ENCODE results near the gene RBBP8. TPM values are rescaled to one million over a fixed set of nuclear protein-coding genes. Genes with fewer than 3 reads are reported as not detected.
"Not testable (repeated sequence)": the region's sequence is repeated elsewhere in the genome, so short reads cannot be mapped to it uniquely, and the experiment has no call there.

The RBBP8 gene
- total RNA-seq, 2 donors from 2014 or later = 51.2 to 72.5 TPM

DNA sequence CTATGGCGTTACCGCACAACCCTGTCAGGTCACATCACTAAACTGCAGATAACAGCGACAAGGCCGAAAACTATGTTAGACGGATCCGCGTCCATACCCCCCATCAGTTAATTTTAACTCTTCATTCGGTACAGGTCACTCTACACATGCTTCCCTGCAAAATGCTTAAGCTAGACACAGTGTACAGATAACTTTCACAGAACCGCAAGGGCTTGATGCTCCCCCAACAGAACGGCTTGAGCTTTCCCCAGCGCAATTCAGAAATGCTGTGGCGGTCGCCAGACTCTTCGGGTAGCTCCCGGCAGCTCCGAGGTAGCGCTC lies 283 bp upstream of the RBBP8 start:
- Mint-ChIP-seq H3K27ac (peak overlapping the region; percentile 78 to 87), H3K9me3 (no peaks in the 10 kb centered on the region), H3K36me3 (peaks cover 9 to 13% of the 10 kb centered on the region in 2 donors)
- DNase-seq (ENCODE audit: low spot score in 2 of 2) = no peak
- ATAC-seq = peak in 1 of 2 donors; percentile 42

DNA sequence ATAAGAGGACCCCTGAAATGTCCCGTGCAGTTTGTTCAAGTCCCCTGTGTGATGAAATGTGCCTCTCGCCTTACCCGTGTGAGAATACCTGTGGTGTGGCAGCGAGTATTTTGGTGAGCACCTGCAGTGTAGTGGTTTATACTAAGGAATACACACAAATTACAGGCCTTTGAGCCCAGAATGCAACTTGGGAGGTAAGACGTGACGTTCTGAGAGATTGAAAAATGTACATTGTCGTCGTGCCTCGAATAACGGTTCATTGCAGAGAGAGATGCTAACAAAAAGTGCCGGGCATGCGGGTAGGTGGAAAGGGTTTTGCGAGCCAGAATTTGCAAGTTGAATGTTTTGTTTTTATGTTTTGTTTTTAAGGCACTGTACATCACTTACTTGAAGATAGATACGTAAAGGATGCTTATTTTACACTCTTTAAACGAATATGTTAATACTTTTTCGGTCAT lies 867 bp downstream of the RBBP8 start:
- DNase-seq (ENCODE audit: low spot score in 2 of 2) = no peak
- Mint-ChIP-seq H3K9me3 (no peaks in the 10 kb centered on the region), H3K27ac (peak overlapping the region; percentile 87 to 92), H3K36me3 (peaks cover 19 to 20% of the 10 kb centered on the region in 2 donors)
- ATAC-seq = peak in 1 of 2 donors; percentile 39

DNA sequence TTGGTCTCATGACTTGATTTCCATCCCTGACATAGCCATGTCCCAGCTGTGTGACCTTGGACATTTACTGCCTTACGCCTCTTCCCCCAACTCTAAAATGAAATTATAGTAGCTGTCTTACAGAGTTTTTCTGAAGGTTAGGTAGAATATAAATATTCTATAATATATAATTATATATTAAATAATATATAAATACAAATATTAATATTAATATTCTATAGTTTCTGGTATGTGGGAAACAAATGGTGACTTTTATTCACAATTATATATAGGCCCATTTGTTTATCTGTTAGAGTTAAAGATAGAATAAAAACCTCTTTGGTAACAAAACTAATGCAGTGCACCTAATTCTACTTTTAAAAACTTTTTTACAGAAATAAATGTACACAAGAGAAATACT lies 1.7 kb downstream of the RBBP8 start:
- Mint-ChIP-seq H3K36me3 (peaks cover 22 to 28% of the 10 kb centered on the region in 2 donors), H3K9me3 (no peaks in the 10 kb centered on the region), H3K27ac (peak overlapping the region in 1 of 2 donors; percentile 36)
- ATAC-seq (no peak), DNase-seq (ENCODE audit: low spot score in 2 of 2) (no peak)

DNA sequence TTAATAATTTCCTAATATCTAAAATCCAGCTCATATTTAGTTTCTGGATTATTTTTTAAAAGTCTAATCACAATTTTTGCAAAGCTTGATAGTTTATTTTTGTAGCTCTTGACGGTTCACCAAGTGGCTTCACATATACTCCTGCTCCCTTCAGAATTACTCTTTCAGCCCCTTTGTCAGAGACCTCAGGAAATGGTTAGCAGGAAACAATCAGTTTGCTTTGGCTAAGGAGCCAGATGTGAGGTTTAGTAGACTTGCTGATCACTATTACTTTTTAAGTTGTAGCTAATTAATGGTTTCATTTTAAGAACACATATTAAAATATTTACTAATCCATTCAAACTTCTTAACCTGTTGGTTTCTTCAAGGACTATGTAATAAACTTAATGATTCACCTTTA lies 2.3 kb downstream of the RBBP8 start:
- Mint-ChIP-seq H3K36me3 (peaks cover 25 to 31% of the 10 kb centered on the region in 2 donors), H3K27ac (no peak overlapping the region), H3K9me3 (no peaks in the 10 kb centered on the region)
- ATAC-seq = no peak
- no peak for DNase-seq (ENCODE audit: low spot score in 2 of 2)

DNA sequence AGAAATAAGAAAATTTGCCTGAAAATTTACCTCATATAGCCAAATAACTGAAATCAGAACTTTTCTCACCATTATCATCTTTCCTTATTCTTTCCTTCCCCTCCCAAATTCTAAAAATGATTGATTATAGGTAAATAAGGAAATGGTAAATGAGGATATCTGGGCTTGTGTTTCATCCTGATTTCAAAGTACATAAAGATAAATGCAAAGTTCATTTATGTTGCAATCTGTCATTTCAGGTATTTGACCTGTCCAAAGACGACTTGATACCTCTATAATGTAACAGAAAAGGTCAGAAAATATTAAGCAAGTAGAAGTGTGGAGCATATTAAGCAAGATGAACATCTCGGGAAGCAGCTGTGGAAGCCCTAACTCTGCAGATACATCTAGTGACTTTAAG lies 3.4 kb downstream of the RBBP8 start:
- no peak overlapping the region for H3K27ac Mint-ChIP-seq
- no peak for ATAC-seq
- peaks cover 25 to 31% of the 10 kb centered on the region in 2 donors for H3K36me3 Mint-ChIP-seq
- DNase-seq (ENCODE audit: low spot score in 2 of 2) = no peak
- H3K9me3 Mint-ChIP-seq = no peaks in the 10 kb centered on the region

DNA sequence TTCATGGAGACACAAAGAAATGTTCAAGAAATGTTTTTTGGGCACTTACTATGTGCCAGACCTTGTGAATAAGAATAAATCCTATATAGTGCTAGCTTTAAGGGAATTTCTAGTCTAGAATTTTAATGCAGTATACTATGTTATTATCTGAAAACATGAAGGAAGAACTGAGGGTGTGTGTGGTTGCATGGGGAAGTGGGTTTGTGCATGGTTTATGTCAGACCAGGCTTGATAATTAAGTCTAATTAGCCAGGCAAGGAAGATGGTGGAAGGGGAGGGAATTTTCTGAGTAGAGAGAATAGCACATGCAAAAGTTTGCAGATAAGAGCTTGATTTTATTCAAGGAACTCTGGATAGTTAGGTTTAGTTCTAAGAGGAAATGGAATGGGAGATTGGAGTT lies 6.5 kb downstream of the RBBP8 start:
- no peak overlapping the region for H3K27ac Mint-ChIP-seq
- no peaks in the 10 kb centered on the region for H3K9me3 Mint-ChIP-seq
- no peak for ATAC-seq
- DNase-seq (ENCODE audit: low spot score in 2 of 2) = no peak
- peaks cover 17 to 24% of the 10 kb centered on the region in 2 donors for H3K36me3 Mint-ChIP-seq

DNA sequence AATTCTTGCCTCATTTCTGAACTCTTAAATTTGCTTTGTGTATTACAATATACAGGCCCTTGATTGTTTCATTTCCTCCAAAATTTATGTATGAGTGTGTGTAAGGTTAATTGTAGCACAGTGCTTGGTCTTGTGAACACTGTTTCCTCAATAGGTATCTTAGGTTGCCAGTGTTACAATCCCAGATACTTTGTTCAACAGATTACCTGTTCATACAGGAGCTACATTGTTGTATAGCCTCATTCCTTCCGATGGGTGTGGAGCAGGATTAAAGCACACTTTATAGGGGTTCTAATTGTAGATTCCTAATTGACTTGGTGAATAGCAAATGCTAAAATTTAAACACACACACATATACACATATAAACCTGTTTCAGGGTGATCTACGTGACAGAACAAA lies 10.7 kb downstream of the RBBP8 start:
- Mint-ChIP-seq H3K36me3 (peaks cover 6 to 25% of the 10 kb centered on the region in 2 donors), H3K27ac (no peak overlapping the region), H3K9me3 (no peaks in the 10 kb centered on the region)
- DNase-seq (ENCODE audit: low spot score in 2 of 2) (no peak), ATAC-seq (no peak)

DNA sequence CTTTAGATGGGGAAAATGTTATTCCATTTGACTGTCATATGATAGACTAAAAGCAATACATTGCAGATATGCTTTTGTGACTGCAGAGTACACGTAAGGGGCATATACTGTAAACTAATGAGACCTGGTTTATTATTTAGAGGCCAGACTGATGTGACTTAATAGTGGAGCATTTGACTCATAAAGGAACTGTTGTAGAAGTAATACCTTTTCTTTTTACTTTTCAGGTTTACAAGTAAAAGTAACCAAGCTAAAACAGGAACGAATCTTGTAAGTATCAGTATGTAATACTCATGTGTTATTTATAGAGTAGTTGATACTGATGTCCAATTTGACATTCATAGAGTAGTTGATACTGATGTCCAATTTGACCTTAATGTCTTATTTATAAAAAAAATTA lies 13.1 kb downstream of the RBBP8 start:
- no peak for ATAC-seq
- no peak for DNase-seq (ENCODE audit: low spot score in 2 of 2)
- H3K27ac Mint-ChIP-seq = no peak overlapping the region
- H3K36me3 Mint-ChIP-seq = peaks cover 17 to 32% of the 10 kb centered on the region in 2 donors
- H3K9me3 Mint-ChIP-seq = no peaks in the 10 kb centered on the region

DNA sequence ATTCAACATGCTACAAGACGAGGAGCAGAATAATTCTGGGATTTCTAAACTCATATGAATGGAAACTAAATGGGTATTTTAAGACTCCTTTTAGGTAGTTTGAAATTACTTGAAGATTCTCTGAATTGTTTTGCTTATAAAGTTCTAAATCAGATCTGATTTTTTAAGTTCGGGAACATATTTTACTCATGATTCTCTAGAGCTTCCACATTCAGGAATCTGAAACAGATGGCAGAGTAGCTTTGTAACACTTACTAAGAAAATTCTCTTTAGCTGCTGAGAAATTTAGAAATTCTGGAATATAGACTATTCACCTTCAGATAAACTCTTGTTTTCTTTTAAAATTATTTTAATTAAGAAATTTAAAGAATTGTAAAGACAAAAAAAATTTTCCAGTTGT lies 13.7 kb downstream of the RBBP8 start:
- Mint-ChIP-seq H3K9me3 (no peaks in the 10 kb centered on the region), H3K36me3 (peaks cover 21 to 38% of the 10 kb centered on the region in 2 donors), H3K27ac (no peak overlapping the region)
- DNase-seq (ENCODE audit: low spot score in 2 of 2) (no peak), ATAC-seq (no peak)

DNA sequence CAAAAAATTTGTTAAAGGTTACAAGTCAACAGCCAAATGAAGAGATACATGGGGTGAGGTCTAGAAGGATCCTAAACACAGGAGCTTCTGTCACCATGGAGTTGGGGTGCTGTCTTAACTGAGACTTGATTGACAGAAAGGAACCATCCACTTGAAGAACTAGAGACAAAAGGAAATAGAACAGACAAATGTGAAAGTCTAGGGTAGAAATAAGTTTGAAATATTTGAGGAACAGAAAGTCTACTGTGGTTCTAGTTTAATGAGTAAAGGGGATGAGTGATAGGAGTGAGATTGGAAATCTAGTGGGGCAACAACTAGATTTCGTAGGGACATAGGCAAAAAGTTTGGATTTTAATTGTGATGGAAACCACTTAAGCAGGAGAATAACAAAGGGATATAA lies 18.7 kb downstream of the RBBP8 start:
- H3K36me3 Mint-ChIP-seq = peaks cover 47 to 63% of the 10 kb centered on the region in 2 donors
- DNase-seq (ENCODE audit: low spot score in 2 of 2) (no peak), ATAC-seq (no peak)
- H3K27ac Mint-ChIP-seq = no peak overlapping the region
- H3K9me3 Mint-ChIP-seq = no peaks in the 10 kb centered on the region

DNA sequence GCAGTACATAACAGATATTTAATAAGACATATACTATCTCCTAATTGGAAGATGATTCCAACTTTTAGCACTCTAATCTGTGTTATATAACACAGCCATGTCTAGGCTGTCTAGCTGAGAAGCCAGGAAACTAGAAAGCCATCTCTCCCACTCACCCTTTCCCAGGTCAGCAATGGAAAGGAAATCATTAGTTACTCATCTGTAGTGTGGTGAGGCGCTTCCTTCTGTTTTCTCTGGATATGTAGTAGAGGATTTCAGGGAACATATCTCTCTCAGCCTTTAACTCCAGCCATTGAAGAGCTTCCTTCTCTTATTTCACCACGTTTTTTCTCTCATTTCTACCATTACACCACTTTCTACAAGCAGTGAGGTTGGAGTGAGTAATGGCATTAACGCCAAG lies 19.4 kb downstream of the RBBP8 start:
- no peaks in the 10 kb centered on the region for H3K9me3 Mint-ChIP-seq
- DNase-seq (ENCODE audit: low spot score in 2 of 2) (no peak), ATAC-seq (no peak)
- no peak overlapping the region for H3K27ac Mint-ChIP-seq
- H3K36me3 Mint-ChIP-seq = peaks cover 47 to 62% of the 10 kb centered on the region in 2 donors

DNA sequence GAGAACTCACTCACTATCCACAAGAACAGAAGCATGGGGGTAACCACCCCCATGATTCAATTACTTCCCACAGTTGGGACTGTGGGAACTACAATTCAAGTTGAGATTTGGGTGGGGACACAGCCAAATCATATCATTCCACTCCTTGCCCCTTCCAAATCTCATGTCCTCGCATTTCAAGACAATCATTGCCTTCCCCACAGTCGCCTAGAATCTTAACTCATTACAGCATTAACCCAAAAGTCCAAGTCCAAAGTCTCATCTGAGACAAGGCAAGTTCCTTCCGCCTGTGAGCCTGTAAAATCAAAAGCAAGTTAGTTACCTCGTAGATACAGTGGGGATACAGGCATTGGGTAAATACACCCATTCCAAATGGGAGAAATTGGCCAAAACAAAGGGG lies 20.9 kb downstream of the RBBP8 start:
- not testable (repeated sequence) for ATAC-seq; H3K9me3 Mint-ChIP-seq; H3K27ac Mint-ChIP-seq; DNase-seq (ENCODE audit: low spot score in 2 of 2)
- H3K36me3 Mint-ChIP-seq = peaks cover 47 to 75% of the 10 kb centered on the region in 2 donors

DNA sequence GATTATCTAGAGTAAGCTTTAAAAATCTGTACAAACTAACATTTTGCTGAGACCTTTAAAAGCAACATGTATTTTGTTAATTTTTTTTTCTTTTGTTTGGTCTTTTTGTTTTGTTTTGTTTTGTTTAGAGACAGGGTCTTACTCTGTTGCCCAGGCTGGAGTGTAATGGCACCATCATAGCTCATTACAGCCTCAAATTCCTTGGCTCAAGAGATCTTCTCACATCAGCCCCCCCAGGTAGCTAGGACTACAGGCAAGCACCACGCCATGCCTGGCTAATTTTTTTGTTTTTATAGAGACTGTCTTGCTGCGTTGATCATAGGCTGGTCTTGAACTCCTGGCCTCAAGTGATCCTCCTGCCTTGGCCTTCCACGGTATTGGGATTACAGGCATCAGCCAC lies 23.1 kb downstream of the RBBP8 start:
- no peaks in the 10 kb centered on the region for H3K9me3 Mint-ChIP-seq
- ATAC-seq (no peak), DNase-seq (ENCODE audit: low spot score in 2 of 2) (no peak)
- H3K27ac Mint-ChIP-seq = no peak overlapping the region
- peaks cover 30 to 55% of the 10 kb centered on the region in 2 donors for H3K36me3 Mint-ChIP-seq

DNA sequence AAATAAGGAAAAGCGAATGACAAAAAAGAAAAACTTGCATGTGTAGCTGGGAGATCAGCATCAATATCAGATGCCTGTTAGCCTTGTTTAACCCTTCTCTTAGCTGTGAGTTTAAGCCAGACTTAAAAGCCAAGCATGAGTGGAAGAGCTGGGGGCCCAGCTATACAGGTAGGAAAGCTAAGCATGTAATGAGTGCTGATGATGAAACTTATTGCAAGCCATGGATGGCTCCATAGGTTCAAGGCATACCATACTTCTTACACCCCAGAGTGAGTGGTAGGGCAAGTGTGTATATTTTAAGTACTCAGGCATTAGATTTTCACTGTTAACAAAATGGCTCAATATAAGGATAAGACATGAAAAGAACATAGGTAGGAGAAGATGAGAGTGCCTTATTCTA lies 28.0 kb downstream of the RBBP8 start:
- Mint-ChIP-seq H3K27ac (no peak overlapping the region), H3K9me3 (no peaks in the 10 kb centered on the region), H3K36me3 (peaks cover 6 to 30% of the 10 kb centered on the region in 2 donors)
- ATAC-seq (no peak), DNase-seq (ENCODE audit: low spot score in 2 of 2) (no peak)

DNA sequence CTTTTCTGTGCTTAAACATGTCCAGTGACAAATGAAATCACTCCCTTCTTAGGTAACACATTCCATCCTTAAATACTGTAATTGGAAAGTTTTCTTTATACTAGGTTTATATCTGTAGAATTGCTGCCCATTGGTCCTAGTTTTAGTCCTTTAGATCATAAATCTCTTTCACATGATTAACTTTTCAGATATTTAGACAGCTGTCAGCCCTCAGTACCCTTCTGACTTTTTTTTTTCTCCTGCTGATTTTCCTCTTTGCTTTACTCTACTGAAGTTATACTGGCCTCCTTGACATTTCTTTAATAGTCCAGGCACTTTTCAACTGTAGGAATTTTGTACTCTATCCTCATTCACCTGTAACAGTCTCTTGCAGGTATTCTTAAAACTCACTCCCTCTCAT lies 28.9 kb downstream of the RBBP8 start:
- H3K9me3 Mint-ChIP-seq = no peaks in the 10 kb centered on the region
- no peak overlapping the region for H3K27ac Mint-ChIP-seq
- peaks cover 6 to 30% of the 10 kb centered on the region in 2 donors for H3K36me3 Mint-ChIP-seq
- no peak for ATAC-seq
- no peak for DNase-seq (ENCODE audit: low spot score in 2 of 2)

DNA sequence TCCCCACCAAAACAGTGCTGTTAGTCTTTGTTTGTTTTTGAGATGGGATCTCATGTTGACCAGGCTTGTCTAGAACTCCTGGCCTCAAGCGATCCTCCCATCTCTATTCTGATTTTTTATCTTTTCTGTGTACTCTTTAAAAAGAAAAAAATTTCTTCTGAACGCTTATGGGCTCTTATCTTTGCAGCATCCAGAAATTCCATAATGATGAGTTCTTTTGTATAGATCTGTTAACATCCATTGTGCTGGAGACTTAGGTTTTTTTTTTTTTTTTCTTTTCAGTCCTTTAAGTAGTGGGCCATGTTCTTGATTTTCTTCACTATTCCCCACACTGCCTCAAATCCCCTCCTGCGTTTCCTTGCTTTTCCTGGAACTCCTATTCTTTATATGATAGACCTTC lies 31.0 kb downstream of the RBBP8 start:
- no peak for ATAC-seq
- no peak for DNase-seq (ENCODE audit: low spot score in 2 of 2)
- Mint-ChIP-seq H3K9me3 (no peaks in the 10 kb centered on the region), H3K36me3 (peaks cover 6 to 17% of the 10 kb centered on the region in 2 donors), H3K27ac (no peak overlapping the region)

DNA sequence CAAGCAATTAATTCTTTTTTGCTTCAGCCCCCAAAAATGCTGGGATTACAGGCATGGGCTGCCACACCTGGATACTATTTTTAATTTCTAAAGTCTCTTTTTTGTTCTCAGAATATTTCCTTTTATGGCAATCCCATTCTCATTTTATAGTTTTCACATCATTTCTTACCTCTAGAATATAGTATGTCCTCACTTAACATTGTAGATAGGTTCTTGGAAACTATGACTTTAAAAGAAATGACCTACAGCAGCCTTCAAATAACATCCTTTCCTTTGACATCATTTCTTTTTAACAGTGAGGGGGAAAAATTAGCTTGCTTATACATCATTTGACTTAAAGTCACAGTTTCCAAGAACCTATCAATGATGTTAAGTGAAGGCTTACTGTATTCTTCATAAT lies 31.6 kb downstream of the RBBP8 start:
- Mint-ChIP-seq H3K9me3 (no peaks in the 10 kb centered on the region), H3K27ac (no peak overlapping the region), H3K36me3 (peaks cover 10 to 19% of the 10 kb centered on the region in 2 donors)
- DNase-seq (ENCODE audit: low spot score in 2 of 2) (no peak), ATAC-seq (peak in 1 of 2 donors; percentile 18)

DNA sequence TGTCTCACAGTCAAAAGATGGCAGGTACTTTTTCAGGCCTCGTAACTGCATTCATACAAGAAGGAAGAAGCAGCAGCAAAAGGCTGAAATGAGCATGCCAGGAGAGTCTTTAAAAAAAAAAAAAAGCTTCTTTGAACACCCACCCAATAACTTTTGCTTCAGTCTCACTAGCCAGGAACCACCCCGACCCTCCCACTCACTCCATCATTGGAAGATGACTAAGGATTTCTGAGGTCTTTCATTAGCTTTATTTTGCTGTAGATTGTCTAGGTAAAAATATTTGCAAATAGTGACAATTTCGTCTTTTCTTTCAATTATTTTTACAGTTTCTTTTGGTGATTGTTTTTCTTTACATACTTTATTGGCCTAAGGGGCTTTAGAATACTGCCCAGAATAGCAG lies 37.9 kb downstream of the RBBP8 start:
- H3K27ac Mint-ChIP-seq = no peak overlapping the region
- ATAC-seq (no peak), DNase-seq (ENCODE audit: low spot score in 2 of 2) (no peak)
- H3K36me3 Mint-ChIP-seq = peaks cover 10 to 27% of the 10 kb centered on the region in 2 donors
- H3K9me3 Mint-ChIP-seq = no peaks in the 10 kb centered on the region

DNA sequence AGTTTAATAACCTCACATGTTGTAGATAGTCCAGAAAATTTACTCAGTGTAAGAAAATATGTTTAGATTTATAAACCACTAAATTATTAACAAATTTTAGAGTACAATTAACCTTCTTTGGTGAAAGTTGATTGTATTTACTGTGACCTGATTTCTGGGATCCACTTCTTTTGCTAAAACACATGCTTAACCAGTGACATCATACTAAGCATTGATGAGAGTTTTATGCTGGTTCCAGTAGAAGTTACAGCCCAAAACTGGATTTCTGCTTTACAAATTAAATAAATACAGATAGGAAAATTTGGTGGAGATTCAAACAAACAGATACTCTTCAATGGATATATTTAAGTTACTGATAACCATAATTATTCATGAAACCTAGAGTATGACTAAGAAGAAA lies 40.9 kb downstream of the RBBP8 start:
- H3K9me3 Mint-ChIP-seq = no peaks in the 10 kb centered on the region
- no peak for ATAC-seq
- H3K36me3 Mint-ChIP-seq = peaks cover 15 to 27% of the 10 kb centered on the region in 2 donors
- no peak for DNase-seq (ENCODE audit: low spot score in 2 of 2)
- H3K27ac Mint-ChIP-seq = no peak overlapping the region
